Measurements from ENCODE around the gene BUD31.

BUD31 gene

DNA sequence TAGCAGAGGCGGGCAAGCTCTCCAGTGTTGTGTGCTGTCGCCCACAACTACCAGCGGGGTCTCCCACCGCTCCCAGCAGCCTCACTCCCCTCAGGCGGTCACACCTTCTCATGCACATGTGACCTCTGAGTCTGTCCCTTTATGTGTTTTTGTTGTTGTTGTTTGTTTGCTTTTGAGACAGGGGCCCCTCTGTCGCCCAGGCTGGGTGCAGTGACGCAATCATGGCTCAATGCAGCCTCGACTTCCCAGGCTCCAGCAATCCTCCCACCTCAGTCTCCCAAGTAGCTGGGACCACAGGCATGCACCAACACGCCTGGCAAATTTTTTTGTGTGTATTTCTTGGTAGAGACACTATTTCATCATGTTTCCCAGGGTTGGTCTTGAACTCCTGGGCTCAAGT lies 31.4 kb downstream of the BUD31 start:
- peak overlapping the region; percentile 78 for H3K4me3 ChIP-seq (ENCODE audit: low read depth, low read length)
- TF ChIP-seq, protein P1, sequence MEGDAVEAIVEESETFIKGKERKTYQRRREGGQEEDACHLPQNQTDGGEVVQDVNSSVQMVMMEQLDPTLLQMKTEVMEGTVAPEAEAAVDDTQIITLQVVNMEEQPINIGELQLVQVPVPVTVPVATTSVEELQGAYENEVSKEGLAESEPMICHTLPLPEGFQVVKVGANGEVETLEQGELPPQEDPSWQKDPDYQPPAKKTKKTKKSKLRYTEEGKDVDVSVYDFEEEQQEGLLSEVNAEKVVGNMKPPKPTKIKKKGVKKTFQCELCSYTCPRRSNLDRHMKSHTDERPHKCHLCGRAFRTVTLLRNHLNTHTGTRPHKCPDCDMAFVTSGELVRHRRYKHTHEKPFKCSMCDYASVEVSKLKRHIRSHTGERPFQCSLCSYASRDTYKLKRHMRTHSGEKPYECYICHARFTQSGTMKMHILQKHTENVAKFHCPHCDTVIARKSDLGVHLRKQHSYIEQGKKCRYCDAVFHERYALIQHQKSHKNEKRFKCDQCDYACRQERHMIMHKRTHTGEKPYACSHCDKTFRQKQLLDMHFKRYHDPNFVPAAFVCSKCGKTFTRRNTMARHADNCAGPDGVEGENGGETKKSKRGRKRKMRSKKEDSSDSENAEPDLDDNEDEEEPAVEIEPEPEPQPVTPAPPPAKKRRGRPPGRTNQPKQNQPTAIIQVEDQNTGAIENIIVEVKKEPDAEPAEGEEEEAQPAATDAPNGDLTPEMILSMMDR (IDR thresholded peaks at IDR 0.05; ENCODE audit: low read depth, low read length), result no peak

DNA sequence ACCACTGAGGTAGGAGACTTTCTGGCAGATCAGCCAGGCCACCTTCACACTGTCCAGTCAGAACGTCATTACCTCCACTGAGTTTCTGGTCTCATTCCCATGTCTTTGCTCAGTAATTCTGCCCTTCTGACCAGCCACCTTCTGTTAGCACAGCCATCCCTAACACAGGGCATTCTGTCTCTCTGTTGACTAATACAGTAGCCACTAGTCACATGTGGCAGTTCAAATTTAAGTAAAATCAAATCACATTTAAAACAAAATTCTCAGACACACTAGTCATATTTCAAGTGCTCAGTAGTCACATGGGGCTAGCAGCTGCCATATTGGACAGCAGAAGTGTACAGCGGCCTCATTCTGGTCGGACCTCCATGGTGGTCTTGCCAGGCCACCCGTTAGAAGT lies 37.3 kb downstream of the BUD31 start:
- H3K4me3 ChIP-seq (ENCODE audit: low read depth, low read length), result no peak overlapping the region
- TF ChIP-seq, protein P1 (IDR thresholded peaks at IDR 0.05; ENCODE audit: low read depth, low read length), result no peak

DNA sequence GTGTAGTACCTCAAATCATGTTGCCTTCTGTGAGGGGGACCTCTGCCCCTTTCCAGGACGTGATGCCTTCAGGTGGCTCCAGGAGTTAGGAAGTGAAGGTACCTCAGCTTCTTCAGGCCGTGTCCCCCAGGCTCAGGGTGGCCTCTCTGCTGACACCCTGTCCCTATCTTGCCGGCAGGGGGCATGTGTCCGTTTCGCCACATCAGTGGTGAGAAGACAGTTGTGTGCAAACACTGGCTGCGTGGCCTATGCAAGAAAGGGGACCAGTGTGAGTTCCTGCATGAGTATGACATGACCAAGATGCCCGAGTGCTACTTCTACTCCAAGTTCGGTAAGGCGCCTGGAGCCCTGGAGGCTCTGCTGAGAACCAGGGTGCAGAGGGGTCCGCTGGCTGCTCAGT lies 39.2 kb downstream of the BUD31 start:
- H3K4me3 ChIP-seq (ENCODE audit: low read depth, low read length), result no peak overlapping the region
- TF ChIP-seq, protein P1 (IDR thresholded peaks at IDR 0.05; ENCODE audit: low read depth, low read length), result no peak

DNA sequence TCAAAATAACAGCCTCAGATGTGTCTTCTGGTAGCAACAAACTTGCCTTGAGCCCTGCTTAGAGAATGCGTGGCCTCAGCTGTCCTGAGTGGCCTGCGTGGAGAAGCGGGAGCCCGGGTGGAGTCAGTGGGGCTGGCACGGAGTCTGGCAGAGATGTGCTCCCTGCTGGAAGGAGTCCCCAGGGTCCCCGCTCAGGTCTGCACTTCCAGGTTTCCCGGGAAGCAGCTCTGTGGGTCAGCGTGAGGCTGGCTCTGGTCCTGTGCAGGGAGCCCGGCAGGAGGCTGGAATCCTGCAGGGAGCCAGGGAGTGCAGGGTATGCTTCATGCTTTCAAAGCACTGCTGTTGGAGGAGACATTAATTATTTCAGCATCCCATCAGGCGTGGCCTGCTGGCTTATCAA lies 40.1 kb downstream of the BUD31 start:
- TF ChIP-seq, protein P1 (IDR thresholded peaks at IDR 0.05; ENCODE audit: low read depth, low read length), result no peak

DNA sequence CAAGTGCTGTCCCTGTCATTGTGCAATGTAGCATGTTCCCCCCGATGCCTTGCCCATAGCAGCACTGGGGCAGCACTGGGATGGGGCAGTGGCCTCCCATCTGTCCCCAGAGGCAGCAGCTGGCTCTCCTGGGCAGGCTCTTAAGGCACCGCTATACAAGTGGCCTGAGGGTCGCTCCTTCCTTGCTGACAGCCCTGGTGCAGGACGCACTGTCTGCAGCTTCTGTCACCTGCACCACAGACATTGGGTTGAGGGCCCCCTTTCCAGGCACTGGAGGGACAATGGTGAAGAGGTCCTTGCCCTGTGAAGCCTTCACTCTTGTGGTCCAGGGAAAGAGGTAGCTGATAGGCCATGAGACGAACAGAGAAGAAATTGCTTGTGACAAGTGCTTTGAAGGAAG lies 40.6 kb downstream of the BUD31 start:
- TF ChIP-seq, protein P1 (IDR thresholded peaks at IDR 0.05; ENCODE audit: low read depth, low read length), result no peak
- H3K4me3 ChIP-seq (ENCODE audit: low read depth, low read length), result no peak overlapping the region

More for the DNA sequence above, 40.1 kb downstream of the BUD31 start:
- no peak overlapping the region for H3K4me3 ChIP-seq (ENCODE audit: low read depth, low read length)

DNA sequence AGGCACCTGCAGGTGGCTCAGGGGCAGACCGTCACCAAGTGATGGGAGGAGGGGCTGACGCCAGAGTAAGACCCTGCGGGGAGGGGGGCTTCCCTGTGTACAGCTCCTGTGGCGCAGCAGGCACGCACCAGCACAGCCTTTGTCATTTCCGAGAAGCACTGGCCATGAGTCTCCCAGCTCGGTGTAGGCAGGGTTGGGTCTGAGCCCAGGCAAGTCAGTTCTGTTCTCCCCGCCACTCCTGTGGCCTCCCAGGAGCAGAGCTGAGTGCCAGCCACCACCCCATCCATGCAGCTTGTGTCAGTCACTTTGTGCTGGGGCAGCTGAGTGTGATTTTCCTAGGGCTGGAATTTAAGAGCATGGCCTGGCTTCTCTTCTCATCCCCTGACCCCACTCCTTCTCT lies 43.2 kb downstream of the BUD31 start:
- H3K4me3 ChIP-seq (ENCODE audit: low read depth, low read length), result no peak overlapping the region
- TF ChIP-seq, protein P1 (IDR thresholded peaks at IDR 0.05; ENCODE audit: low read depth, low read length), result no peak

DNA sequence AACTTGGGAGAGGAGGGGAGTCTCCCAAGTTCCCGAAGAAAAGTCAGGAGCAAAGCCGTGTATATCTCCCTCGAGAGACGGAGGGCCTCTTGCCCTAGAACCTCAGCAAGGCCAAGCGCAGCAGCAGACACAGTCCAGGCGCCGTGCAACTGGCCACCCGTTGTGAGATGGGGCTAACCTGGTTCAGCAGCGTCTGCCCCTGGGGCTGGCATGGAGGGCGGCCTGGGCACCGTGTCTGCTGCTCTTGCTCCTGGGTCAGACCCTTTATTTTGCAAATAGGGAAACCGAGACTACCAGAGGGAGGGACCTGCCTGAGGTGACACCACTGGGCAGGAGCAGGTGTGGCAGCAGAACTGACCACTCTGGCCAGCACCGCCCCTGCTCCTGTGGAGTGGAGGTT lies 43.8 kb downstream of the BUD31 start:
- H3K4me3 ChIP-seq (ENCODE audit: low read depth, low read length), result no peak overlapping the region
- TF ChIP-seq, protein P1 (IDR thresholded peaks at IDR 0.05; ENCODE audit: low read depth, low read length), result no peak

Measured in WI38 (cell line).